Measurements from ENCODE around the gene SUMO4. TPM values are rescaled to one million over a fixed set of nuclear protein-coding genes. Genes with fewer than 3 reads are reported as not detected.

The SUMO4 gene
- total RNA-seq (2012; rRNA removed): 1.5 and 2.0 TPM in 2 replicates

DNA sequence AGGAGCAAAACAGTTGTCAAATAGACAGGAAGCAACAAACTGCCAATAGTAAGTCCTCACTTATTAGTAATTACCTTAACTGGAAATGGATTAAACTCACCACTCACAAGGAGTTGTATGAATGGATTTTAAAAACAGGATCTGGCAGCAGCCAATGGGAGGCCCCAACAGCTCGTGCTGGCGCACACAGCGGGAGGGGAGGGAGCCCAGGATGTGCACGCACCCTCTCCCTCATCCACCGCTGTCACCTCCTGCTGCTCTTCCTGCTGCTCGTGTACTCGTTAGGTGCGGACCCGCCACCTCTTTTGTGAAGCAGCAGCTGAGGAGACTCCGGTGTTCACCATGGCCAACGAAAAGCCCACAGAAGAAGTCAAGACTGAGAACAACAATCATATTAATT, at the start of gene SUMO4:
Gene SUMO4 (plus strand): TSS at position 213 of the 400 bp plus-strand sequence. CDS start 130 bp downstream, at position 343.
- H3K36me3 ChIP-seq (ENCODE audit: insufficient read depth, low read length): peaks cover 42% of the 10 kb centered on the region
- no peak within 1 kb of the TSS for H3K4me2 ChIP-seq (ENCODE audit: low read length)
- no peaks in the 10 kb centered on the region for H3K4me1 ChIP-seq (ENCODE audit: control insufficient read depth, insufficient read depth, low read length)
- H3K9me3 ChIP-seq (replicated peaks; ENCODE audit: low read length): no peaks in the 10 kb centered on the region
- no peak within 1 kb of the TSS for H3K4me3 ChIP-seq (ENCODE audit: low read length)
- no peak within 1 kb of the TSS for H3K9ac ChIP-seq (ENCODE audit: low read depth, low read length)
- no peaks in the 10 kb centered on the region for H3K27me3 ChIP-seq (ENCODE audit: control insufficient read depth, insufficient read depth, low read length)

GRCh38 chr6:149354009-149354408, 46.1 kb upstream of the SUMO4 start:
- Histone ChIP-seq H3K4me2 (ENCODE audit: low read length) (no peak overlapping the region), H3K4me1 (ENCODE audit: control insufficient read depth, insufficient read depth, low read length) (peaks cover 1% of the 10 kb centered on the region), H3K9me3 (replicated peaks; ENCODE audit: low read length) (no peaks in the 10 kb centered on the region), H3K4me3 (ENCODE audit: low read length) (no peak overlapping the region), H3K36me3 (ENCODE audit: insufficient read depth, low read length) (no peaks in the 10 kb centered on the region), H3K9ac (ENCODE audit: low read depth, low read length) (no peak overlapping the region), H3K27me3 (ENCODE audit: control insufficient read depth, insufficient read depth, low read length) (no peaks in the 10 kb centered on the region)

- Histone ChIP-seq H3K4me2 (ENCODE audit: low read length) (no peak overlapping the region), H3K9ac (ENCODE audit: low read depth, low read length) (no peak overlapping the region), H3K9me3 (replicated peaks; ENCODE audit: low read length) (no peaks in the 10 kb centered on the region), H3K27me3 (ENCODE audit: control insufficient read depth, insufficient read depth, low read length) (no peaks in the 10 kb centered on the region), H3K36me3 (ENCODE audit: insufficient read depth, low read length) (no peaks in the 10 kb centered on the region), H3K4me1 (ENCODE audit: control insufficient read depth, insufficient read depth, low read length) (peaks cover 4% of the 10 kb centered on the region), H3K4me3 (ENCODE audit: low read length) (no peak overlapping the region)
These were observed 43.8 kb upstream of the SUMO4 start for GRCh38 chr6:149356081-149356750.

DNA sequence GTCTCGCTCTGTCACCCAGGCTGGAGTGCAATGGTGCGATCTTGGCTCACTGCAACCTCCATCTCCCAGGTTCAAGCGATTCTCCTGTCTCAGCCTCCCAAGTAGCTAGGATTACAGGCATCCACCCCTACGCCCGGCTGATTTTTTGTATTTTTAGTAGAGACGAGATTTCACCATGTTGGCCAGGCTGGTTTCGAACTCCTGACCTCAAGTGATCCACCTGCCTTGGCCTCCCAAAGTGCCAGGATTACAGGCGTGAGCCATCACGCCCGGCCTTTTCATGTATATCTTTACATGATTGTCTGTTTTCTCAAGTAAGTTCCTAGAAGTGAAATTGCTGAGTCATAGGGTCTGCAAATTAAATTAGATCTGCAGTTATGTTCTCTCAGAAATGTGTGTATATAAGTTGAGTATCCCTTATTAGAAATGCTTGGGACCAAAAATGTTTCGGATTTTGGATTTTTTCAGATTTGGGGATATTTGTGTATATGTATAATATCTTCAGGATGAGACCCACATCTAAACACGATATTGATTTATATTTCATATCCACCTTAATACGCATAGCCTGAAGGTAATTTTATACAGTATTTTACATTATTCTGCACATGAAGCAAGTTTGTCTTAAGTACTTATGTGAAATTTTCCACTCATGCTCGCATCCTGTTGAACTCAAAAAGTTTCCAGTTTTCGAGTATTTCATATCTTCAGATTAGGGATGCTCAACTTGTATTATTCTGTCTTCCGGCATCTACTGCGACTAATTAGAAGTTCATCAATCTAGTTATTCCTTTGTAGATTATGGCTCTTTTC, 42.1 kb upstream of the SUMO4 start:
- no peaks in the 10 kb centered on the region for H3K9me3 ChIP-seq (replicated peaks; ENCODE audit: low read length)
- H3K4me3 ChIP-seq (ENCODE audit: low read length): no peak overlapping the region
- H3K9ac ChIP-seq (ENCODE audit: low read depth, low read length): no peak overlapping the region
- peaks cover 5% of the 10 kb centered on the region for H3K36me3 ChIP-seq (ENCODE audit: insufficient read depth, low read length)
- H3K27me3 ChIP-seq (ENCODE audit: control insufficient read depth, insufficient read depth, low read length): no peaks in the 10 kb centered on the region
- H3K4me1 ChIP-seq (ENCODE audit: control insufficient read depth, insufficient read depth, low read length): peaks cover 4% of the 10 kb centered on the region
- H3K4me2 ChIP-seq (ENCODE audit: low read length): no peak overlapping the region

DNA sequence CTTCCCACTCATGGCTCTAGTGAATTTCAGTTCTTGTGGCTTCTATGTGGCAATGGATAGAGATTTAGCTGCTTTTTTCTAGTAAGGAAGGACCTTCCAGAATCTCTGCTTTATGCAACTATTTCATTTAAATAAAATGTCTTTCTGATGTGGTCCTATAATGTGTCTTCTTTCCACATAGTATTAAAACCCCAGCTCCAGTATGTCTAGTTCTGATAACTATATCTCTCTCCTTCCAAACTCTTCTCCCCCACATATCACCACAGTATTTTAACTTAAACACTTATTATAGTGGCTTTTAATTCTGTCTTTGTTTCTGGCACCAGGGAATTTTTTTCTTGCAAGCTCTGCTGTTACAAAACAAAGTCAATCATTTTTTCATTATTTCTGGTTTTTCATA, 40.6 kb upstream of the SUMO4 start:
- Histone ChIP-seq H3K4me1 (ENCODE audit: control insufficient read depth, insufficient read depth, low read length) (peaks cover 4% of the 10 kb centered on the region), H3K4me2 (ENCODE audit: low read length) (no peak overlapping the region), H3K9ac (ENCODE audit: low read depth, low read length) (no peak overlapping the region), H3K36me3 (ENCODE audit: insufficient read depth, low read length) (peaks cover 5% of the 10 kb centered on the region), H3K27me3 (ENCODE audit: control insufficient read depth, insufficient read depth, low read length) (no peaks in the 10 kb centered on the region), H3K4me3 (ENCODE audit: low read length) (no peak overlapping the region), H3K9me3 (replicated peaks; ENCODE audit: low read length) (no peaks in the 10 kb centered on the region)

- peaks cover 4% of the 10 kb centered on the region for H3K4me1 ChIP-seq (ENCODE audit: control insufficient read depth, insufficient read depth, low read length)
- H3K9ac ChIP-seq (ENCODE audit: low read depth, low read length): no peak overlapping the region
- no peak overlapping the region for H3K4me3 ChIP-seq (ENCODE audit: low read length)
- H3K36me3 ChIP-seq (ENCODE audit: insufficient read depth, low read length): peaks cover 5% of the 10 kb centered on the region
- no peaks in the 10 kb centered on the region for H3K9me3 ChIP-seq (replicated peaks; ENCODE audit: low read length)
- H3K27me3 ChIP-seq (ENCODE audit: control insufficient read depth, insufficient read depth, low read length): no peaks in the 10 kb centered on the region
- H3K4me2 ChIP-seq (ENCODE audit: low read length): no peak overlapping the region
These were observed 39.5 kb upstream of the SUMO4 start for GRCh38 chr6:149360536-149360935.

DNA sequence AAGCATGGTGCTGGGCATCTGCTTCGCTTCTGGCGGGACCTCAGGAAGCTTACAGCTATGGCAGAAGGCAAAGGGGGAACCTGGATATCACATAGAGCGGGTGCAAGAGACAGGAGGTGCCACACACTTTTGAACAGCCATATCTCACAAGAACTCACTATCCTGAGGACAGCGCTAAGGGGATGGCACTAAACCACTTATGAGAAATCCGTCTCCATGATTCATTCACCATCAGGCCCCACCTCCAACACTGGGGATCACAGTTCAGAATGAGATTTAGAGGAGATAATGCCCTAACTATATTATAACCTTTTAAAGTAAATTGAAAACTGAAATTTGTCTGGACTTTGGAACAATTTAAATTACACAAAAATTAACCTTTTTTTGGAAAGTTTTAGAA, 37.8 kb upstream of the SUMO4 start:
- Histone ChIP-seq H3K4me1 (ENCODE audit: control insufficient read depth, insufficient read depth, low read length) (peaks cover 11% of the 10 kb centered on the region), H3K4me3 (ENCODE audit: low read length) (no peak overlapping the region), H3K9me3 (replicated peaks; ENCODE audit: low read length) (no peaks in the 10 kb centered on the region), H3K4me2 (ENCODE audit: low read length) (no peak overlapping the region), H3K9ac (ENCODE audit: low read depth, low read length) (no peak overlapping the region), H3K36me3 (ENCODE audit: insufficient read depth, low read length) (peaks cover 5% of the 10 kb centered on the region), H3K27me3 (ENCODE audit: control insufficient read depth, insufficient read depth, low read length) (no peaks in the 10 kb centered on the region)

DNA sequence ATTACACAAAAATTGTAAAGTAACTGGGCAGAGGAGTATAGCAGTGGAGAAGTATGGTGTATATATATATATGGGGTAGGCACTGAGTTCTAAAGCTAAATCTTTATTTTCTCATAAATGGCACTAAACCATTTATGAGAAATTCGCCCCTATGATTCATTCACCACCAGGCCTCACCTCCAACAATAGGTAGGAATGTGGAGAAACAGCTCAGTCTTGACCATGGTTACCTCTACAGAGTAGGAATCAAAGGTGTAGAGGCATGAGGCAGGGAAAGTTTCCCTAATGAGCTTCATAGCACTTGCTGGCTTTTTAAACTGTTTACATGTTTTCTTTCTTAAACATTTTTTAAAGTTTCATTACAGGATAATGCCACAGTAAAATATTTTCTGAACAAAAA, 36.9 kb upstream of the SUMO4 start:
- Histone ChIP-seq H3K9me3 (replicated peaks; ENCODE audit: low read length) (no peaks in the 10 kb centered on the region), H3K4me2 (ENCODE audit: low read length) (no peak overlapping the region), H3K27me3 (ENCODE audit: control insufficient read depth, insufficient read depth, low read length) (no peaks in the 10 kb centered on the region), H3K9ac (ENCODE audit: low read depth, low read length) (no peak overlapping the region), H3K36me3 (ENCODE audit: insufficient read depth, low read length) (peaks cover 5% of the 10 kb centered on the region), H3K4me3 (ENCODE audit: low read length) (no peak overlapping the region), H3K4me1 (ENCODE audit: control insufficient read depth, insufficient read depth, low read length) (peaks cover 11% of the 10 kb centered on the region)

DNA sequence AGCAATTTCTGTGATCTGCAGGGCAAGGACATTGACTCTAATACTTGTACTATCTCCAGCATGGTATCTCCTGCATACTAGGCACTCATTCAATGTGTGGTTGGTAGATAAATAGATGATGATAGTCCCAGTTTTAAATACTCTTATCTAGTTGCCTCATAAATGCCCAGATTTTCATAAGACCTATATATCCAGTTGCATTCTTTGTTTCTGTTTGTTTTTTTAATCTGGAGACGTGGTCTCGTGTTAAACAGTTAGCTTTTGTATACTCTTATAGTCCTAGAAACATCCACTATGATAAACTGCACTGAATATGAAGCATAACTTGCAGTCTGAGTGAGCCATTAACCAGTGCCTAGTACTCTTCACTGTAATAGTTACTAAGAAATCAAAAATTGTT, 35.5 kb upstream of the SUMO4 start:
- no peak overlapping the region for H3K9ac ChIP-seq (ENCODE audit: low read depth, low read length)
- peaks cover 5% of the 10 kb centered on the region for H3K36me3 ChIP-seq (ENCODE audit: insufficient read depth, low read length)
- H3K9me3 ChIP-seq (replicated peaks; ENCODE audit: low read length): no peaks in the 10 kb centered on the region
- H3K4me2 ChIP-seq (ENCODE audit: low read length): no peak overlapping the region
- peaks cover 7% of the 10 kb centered on the region for H3K4me1 ChIP-seq (ENCODE audit: control insufficient read depth, insufficient read depth, low read length)
- H3K4me3 ChIP-seq (ENCODE audit: low read length): no peak overlapping the region
- H3K27me3 ChIP-seq (ENCODE audit: control insufficient read depth, insufficient read depth, low read length): no peaks in the 10 kb centered on the region

DNA sequence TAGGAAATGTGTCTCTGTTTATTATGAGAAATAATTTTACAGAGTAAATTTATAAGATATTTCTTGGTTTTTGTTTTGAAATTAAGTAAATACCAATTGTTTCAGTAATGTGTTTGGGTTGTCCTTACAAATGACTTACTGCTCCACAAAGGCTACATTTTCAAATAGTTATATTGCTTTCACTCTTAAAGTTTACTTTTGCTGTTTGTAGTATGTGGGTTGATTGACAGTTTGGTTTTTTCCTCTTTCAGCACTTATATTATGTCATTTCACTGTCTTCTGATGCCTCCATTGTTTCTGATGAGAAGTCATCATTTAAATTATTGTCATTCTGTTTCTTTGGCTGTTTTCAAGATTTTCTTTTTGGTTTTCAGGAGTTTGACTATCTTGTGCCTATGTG, 34.9 kb upstream of the SUMO4 start:
- no peaks in the 10 kb centered on the region for H3K27me3 ChIP-seq (ENCODE audit: control insufficient read depth, insufficient read depth, low read length)
- peaks cover 9% of the 10 kb centered on the region for H3K36me3 ChIP-seq (ENCODE audit: insufficient read depth, low read length)
- peaks cover 7% of the 10 kb centered on the region for H3K4me1 ChIP-seq (ENCODE audit: control insufficient read depth, insufficient read depth, low read length)
- H3K9me3 ChIP-seq (replicated peaks; ENCODE audit: low read length): no peaks in the 10 kb centered on the region
- no peak overlapping the region for H3K9ac ChIP-seq (ENCODE audit: low read depth, low read length)
- no peak overlapping the region for H3K4me3 ChIP-seq (ENCODE audit: low read length)
- no peak overlapping the region for H3K4me2 ChIP-seq (ENCODE audit: low read length)

DNA sequence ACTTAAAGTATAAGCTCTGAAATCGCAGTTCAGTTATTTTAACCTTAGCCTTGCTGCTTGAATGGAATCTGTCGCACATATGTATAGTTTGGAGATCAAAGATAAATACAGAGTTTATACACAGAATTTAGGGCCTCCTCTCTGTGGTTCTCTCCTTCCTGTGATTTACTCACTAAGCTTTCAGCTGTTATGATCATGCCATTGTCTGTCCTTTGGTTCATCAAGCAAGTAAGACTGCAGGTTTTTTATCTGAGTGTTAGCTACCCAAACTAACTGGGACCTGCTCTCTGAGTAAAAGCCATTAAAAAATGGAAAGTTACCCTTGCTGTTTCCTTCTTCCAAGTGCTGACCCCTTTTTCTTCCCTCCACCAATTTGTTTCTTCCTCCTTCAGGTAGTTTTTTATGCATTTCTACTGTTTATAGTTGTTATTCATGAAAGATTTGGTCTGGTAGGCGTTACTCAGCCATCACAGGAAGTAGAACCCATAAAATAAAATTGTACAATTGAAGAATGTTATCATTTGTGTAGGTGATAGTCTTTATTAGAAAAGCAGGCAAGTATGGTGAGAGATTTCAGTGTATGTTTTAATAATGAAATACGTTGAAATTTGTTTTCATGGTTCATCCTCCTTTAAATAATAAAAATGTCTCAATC, 33.7 kb upstream of the SUMO4 start:
- Histone ChIP-seq H3K36me3 (ENCODE audit: insufficient read depth, low read length) (peaks cover 14% of the 10 kb centered on the region), H3K4me3 (ENCODE audit: low read length) (no peak overlapping the region), H3K27me3 (ENCODE audit: control insufficient read depth, insufficient read depth, low read length) (no peaks in the 10 kb centered on the region), H3K4me2 (ENCODE audit: low read length) (no peak overlapping the region), H3K9ac (ENCODE audit: low read depth, low read length) (no peak overlapping the region), H3K4me1 (ENCODE audit: control insufficient read depth, insufficient read depth, low read length) (peaks cover 7% of the 10 kb centered on the region), H3K9me3 (replicated peaks; ENCODE audit: low read length) (no peaks in the 10 kb centered on the region)
